Breast epithelium (tissue), 3 donors: ENCODE data around the gene SYT11.
"Not testable (repeated sequence)": the region's sequence is repeated elsewhere in the genome, so short reads cannot be mapped to it uniquely, and the experiment has no call there.

Source experiments
- CTCF ChIP-seq, 3 donors: fragments of 450-650 bp; IDR thresholded peaks; one replicate each; pipeline ENCODE4 v1.5.1; 2016 to 2017; ENCODE audit warnings: antibody characterized with exemption in 3 of 3, mild to moderate bottlenecking in 3 of 3, moderate library complexity in 3 of 3
- POLR2A ChIP-seq: fragments of 450-650 bp; IDR thresholded peaks from one replicate; pipeline ENCODE4 v1.6.1; 2016; ENCODE audit warnings: antibody characterized with exemption, mild to moderate bottlenecking, moderate library complexity
- POLR2AphosphoS5 ChIP-seq, 3 donors: sonication (generic); formaldehyde crosslinking; IDR thresholded peaks; one replicate each; pipeline ENCODE4 v1.6.1; 2017; ENCODE audit warnings: antibody characterized with exemption in 3 of 3

GRCh38 chr1:155895617-155896016, 36.2 kb downstream of the SYT11 start:
- TF ChIP-seq POLR2AphosphoS5 (IDR thresholded peaks at IDR 0.05); CTCF (IDR thresholded peaks at IDR 0.05); POLR2A: not testable (repeated sequence)
